ENCODE results near the gene TEX101. TPM values are rescaled to one million over a fixed set of nuclear protein-coding genes. Genes with fewer than 3 reads are reported as not detected.
A peak's percentile ranks its signal among the peaks of the same experiment; 100 is the strongest.
"Not testable (repeated sequence)": the region's sequence is repeated elsewhere in the genome, so short reads cannot be mapped to it uniquely, and the experiment has no call there.

The TEX101 gene, protein sequence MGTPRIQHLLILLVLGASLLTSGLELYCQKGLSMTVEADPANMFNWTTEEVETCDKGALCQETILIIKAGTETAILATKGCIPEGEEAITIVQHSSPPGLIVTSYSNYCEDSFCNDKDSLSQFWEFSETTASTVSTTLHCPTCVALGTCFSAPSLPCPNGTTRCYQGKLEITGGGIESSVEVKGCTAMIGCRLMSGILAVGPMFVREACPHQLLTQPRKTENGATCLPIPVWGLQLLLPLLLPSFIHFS
- not detected in 2 replicates for total RNA-seq (2014; rRNA removed; shearing (Covaris generic); ENCODE audit: low replicate concordance)

DNA sequence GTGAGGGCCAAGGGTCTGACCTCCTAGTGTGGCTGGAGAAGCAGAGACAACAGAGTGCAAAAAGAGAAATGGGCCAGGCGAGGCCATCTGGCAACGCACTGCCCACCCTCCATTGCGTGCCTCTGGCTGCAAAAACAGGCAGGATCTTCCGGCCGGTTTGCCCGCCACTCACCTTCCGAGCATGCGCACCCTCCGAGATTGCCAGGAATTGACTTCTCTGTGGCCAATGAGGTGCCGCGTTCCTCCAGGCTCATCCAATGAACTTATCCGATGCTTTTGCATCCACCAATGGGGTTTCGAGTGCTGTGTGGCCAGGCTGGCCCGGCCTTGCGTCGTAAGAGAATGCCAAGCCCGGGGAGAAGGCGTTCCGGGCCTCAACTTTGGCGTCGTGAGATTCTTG is at the start of gene TEX101:
Gene TEX101 (plus strand): TSS at position 337 of the 400 bp plus-strand sequence. CDS start 1,030 bp downstream, outside the sequence.
- DNase-seq (ENCODE audit: low read depth), result no peak
- in situ Hi-C loops (cut with HindIII; ENCODE audit: low pct_unique_long_range_greater_than_20kb, low sequenced_read_pairs), result no loop called here

DNA sequence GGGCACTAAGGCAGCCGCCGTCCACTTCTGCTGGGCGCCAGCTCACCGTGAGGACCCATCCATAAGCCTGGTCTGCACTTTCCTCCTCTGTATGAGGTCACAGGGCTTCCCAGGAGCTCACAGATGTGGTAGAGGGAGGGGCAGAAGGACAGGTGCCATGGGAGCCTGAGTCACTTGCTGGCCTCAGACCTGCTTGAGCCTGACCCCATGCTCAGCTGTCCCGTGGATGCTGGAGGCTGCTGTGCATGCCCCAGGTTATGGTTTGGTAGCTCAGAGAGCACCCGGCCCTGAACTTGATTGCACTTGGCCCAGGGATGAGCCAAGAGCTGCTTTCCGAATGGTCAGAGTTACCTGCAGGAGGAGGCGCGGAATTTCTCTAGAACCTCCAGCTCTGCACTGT is 49.0 kb upstream of the TEX101 start:
- not testable (repeated sequence) for DNase-seq (ENCODE audit: low read depth)

DNA sequence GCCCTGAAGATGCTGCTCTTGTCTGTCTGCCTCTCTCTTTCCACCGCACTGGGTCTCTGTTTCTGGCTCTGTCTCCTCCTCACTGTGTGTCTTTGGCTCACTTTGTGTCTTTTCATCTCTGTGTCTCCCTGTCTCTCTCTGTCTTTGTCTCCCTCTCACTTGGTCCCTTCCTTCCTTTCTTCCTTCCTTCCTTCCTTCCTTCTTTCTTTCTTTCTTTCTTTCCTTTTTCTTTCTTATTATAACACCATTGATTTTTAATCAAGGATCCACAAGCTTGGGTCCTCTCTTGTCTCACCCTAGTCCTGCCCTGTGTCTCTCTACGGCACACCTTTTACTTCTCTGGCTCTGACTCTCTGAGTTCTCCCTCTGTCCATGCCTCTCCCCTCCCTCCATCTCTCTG is 46.9 kb upstream of the TEX101 start:
- in situ Hi-C loops (cut with HindIII; ENCODE audit: low pct_unique_long_range_greater_than_20kb, low sequenced_read_pairs), result no loop called here
- DNase-seq (ENCODE audit: low read depth), result no peak

More for the DNA sequence above, 49.0 kb upstream of the TEX101 start:
- in situ Hi-C loops (cut with HindIII; ENCODE audit: low pct_unique_long_range_greater_than_20kb, low sequenced_read_pairs), result not testable (repeated sequence)

DNA sequence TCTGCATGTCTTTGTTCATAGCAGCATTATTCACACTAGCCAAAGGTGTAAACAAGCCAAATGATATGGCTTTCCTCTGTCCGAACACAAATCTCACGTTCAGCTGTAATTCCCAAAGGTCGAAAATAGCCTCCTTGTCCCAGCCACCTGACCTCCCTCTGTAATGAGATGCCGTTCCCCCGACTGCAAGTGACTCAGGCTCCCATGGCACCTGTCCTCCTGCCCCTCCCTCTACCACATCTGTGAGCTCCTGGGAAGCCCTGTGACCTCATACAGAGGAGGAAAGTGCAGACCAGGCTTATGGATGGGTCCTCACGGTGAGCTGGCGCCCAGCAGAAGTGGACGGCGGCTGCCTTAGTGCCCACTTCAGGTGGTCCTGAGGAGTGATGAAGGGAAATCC is 45.8 kb upstream of the TEX101 start:
- in situ Hi-C loops (cut with HindIII; ENCODE audit: low pct_unique_long_range_greater_than_20kb, low sequenced_read_pairs); DNase-seq (ENCODE audit: low read depth): not testable (repeated sequence)

DNA sequence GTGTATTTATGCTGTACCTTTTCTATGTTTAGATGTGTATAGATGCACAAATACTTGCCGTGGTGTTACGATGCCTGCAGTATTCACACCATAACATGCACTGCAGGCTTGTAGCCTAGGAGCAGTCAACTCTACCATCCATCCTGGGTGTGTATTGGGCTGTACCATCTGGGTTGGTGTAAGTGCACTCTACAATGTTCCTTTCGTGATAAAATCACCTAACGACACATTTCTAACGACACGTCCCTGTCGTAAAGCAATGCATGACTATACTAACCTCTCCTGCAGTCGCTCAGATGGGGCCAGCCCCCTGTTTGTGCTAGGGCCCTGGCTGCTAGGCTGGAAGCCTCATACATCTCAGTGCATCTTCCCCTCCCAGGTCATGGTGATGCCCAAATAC is 42.8 kb upstream of the TEX101 start:
- in situ Hi-C loops (cut with HindIII; ENCODE audit: low pct_unique_long_range_greater_than_20kb, low sequenced_read_pairs), result no loop called here
- no peak for DNase-seq (ENCODE audit: low read depth)

DNA sequence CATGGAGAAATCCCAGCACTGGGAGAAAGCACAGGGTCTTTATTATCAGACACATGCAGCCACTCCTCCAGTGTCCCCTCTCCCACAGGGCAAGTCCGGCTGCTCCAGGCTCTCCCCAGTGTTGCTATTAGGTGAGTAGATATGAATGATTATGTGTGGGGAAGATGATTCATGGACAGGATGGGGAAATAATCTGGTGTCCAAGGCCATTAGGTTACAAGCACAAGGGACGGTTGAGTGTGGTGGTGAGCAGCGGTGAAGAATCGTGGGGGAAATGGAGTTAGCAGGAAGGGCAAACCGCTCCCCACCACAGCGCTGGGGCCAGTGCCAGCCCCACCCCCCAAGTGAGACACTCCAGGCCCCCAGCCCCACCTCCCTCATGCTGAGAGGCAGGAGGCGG is 42.2 kb upstream of the TEX101 start:
- in situ Hi-C loops (cut with HindIII; ENCODE audit: low pct_unique_long_range_greater_than_20kb, low sequenced_read_pairs), result no loop called here
- DNase-seq (ENCODE audit: low read depth), result no peak

DNA sequence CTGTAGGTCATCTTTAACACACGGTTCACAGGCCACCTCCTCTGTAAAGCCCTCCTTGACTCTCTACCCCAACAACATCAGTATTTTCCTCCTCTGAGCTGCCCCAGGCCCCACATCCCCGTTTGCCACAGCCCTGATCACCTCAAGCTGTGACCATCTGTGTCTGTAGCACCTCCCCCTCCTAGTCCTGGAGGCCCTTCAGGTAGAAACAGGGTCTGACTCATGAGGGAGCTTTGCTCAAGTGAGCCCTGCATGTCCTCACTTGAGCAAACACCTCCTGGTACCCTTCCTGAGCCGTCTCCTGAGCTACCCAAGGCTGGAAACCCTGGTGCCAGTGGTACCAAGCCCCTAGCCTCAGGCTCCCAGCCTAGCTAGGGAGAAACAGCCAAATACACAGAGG is 37.1 kb upstream of the TEX101 start:
- DNase-seq (ENCODE audit: low read depth); in situ Hi-C loops (cut with HindIII; ENCODE audit: low pct_unique_long_range_greater_than_20kb, low sequenced_read_pairs): not testable (repeated sequence)

DNA sequence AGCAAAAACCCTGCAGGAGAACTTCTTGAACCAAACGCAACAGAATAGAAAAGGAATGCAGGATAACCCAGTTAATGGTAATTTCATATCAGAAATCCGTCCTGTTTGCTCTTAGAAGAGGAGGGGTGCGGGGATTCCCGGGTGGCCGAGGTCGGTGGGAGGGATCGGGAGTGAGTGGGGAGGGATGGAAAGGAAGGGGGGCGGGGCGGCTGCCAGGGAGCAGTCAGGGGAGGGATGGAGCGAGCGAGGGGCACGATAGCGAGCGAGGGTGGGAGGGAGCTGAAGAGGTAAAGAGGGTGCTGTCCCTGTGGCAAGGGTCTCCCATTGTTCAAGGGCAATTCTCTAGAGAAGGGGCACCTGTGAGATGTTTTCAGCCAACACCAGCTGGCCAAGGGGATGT is 34.7 kb upstream of the TEX101 start:
- in situ Hi-C loops (cut with HindIII; ENCODE audit: low pct_unique_long_range_greater_than_20kb, low sequenced_read_pairs), result no loop called here
- DNase-seq (ENCODE audit: low read depth), result no peak

DNA sequence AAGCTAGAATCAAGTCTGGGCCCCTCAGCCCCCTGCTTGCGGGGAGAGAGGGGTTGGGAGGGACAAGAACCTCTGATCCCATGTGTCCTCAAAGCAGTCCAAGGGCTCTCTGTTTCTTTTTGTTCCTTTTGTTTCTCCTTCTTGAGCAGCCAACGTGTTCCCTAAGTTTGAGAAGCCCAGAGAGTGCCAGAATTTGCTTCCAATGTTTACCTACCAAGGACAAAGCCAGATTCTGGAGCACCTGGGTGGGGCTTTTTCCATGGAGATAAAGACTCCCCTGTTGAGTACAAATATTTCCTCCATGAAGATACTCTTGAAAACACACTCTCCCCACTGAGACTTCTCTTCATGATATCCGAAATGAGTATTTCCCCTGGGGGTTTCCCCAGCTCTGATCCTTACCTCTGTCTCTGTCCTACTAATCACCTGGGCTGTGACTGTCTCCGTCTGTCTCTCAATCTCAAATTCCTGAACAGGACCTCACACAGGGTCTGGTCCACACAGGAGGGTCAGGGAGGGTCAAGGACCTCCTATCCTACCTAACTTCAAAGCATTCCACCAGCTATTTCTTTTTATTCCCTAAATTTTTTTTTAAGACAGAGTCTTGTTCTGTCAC is 33.8 kb upstream of the TEX101 start:
- in situ Hi-C loops (cut with HindIII; ENCODE audit: low pct_unique_long_range_greater_than_20kb, low sequenced_read_pairs), result no loop called here
- DNase-seq (ENCODE audit: low read depth), result no peak

DNA sequence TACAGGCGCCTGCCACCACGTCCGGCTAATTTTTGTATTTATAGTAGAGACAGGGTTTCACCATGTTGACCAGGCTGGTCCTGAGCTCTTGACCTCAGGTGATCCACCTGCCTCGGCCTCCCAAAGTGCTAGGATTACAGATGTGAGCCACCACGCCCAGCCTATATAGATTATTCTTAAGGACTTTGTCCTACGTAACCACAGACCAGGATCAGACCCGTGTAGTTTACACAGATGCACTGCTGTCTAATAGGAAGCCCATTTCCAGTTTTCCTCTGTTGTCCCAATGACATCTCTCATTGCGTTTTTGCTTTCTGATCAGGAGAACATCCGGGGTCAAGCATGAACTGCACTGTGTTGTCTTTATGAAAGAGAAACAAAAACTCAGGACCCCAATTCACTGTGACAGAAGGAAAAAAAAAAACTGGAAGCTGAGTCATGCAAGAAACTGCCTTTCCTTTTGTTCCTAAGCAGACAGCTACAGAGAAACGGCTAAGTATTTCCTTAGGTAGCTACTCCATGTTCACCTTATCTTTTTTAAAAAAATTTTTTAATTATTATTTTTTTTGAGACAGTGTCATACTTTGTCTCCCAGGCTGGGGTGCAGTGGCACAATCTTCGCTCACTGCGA is 32.0 kb upstream of the TEX101 start:
- in situ Hi-C loops (cut with HindIII; ENCODE audit: low pct_unique_long_range_greater_than_20kb, low sequenced_read_pairs); DNase-seq (ENCODE audit: low read depth): not testable (repeated sequence)

DNA sequence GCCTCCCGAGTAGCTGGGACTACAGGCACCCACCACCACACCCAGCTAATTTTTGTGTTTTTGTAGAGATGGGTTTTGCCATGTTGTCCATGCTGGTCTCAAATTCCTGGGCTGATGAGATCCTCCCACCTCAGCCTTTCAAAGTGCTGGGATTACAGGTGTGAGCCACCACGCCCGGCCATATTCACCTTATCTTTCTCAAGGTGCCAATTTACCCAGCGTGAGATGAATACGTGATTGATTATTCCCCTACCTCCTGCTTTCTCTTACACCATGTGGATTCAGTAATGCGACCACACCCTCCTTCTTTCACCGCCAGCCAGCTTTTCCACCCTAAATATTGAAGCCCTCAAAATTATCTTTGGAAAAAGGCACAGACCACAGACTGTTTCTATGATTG is 31.4 kb upstream of the TEX101 start:
- in situ Hi-C loops (cut with HindIII; ENCODE audit: low pct_unique_long_range_greater_than_20kb, low sequenced_read_pairs); DNase-seq (ENCODE audit: low read depth): not testable (repeated sequence)

DNA sequence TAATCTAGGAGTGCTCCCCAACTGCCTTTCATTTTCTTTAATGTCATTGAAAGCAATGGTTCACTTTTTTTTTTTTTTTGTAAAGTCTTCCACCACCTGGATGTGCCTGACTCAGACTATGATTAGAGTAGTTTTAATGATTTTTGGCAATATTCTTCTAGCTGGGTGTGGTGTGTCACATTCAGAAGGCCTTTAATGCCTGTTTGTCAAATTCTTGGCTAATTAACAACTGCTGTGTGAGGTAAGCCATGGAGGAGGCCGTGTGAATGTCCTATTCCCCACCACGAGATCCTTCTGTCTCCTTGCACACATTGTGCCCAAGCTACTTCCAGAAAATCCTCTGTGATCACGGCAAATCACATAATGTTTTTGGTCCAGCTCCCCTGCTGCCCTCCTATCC is 30.9 kb upstream of the TEX101 start:
- DNase-seq (ENCODE audit: low read depth); in situ Hi-C loops (cut with HindIII; ENCODE audit: low pct_unique_long_range_greater_than_20kb, low sequenced_read_pairs): not testable (repeated sequence)

DNA sequence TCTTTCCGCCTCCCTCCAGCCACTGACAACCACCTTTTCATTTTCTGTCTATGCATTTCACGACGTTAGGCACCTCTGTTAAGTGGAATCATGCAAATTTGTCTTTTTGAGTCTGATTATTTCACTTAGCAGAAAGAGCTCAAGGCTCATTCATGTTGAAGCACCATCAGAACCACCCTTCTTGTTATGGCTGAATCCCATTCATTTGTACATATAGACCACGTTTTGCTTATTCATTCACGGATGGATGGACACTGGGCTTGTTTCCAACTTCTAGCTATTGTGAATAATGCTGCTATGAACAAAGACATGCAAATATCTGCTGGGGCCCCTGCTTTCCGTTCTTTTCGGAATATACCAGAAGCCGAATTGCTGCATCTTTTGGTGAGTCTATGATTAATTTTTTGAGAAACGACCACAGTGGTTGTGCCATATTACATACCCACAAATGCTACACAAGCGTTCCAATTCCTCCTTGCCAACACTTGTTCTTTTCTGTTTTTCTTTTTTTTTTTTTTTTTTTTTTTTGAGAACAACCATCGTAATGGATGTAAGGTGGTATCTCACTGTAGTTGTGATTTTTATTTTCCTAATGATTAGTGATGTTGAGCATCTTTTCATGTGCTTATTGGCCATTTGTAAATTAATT is 23.7 kb upstream of the TEX101 start:
- in situ Hi-C loops (cut with HindIII; ENCODE audit: low pct_unique_long_range_greater_than_20kb, low sequenced_read_pairs), result not testable (repeated sequence)
- DNase-seq (ENCODE audit: low read depth), result peak; percentile 77

DNA sequence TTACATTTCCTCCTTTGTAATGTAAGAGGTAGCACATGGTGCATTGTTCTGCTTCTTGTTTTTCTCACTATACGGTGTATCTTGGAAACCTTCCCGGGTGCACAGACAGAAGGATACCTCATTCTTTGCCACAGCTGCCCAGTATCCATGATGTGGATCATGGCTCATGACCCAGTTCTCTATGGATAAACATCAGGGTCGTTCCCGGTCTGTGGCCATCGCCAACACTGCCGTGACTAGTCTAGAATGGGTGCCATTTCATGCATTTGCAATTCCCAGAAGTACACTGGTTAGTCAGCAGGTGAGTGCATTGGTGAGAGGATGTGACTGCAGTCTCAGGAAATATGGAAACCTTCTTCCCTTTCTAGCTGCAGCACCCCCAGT is 23.1 kb upstream of the TEX101 start:
- peak; percentile 78 for DNase-seq (ENCODE audit: low read depth)
- in situ Hi-C loops (cut with HindIII; ENCODE audit: low pct_unique_long_range_greater_than_20kb, low sequenced_read_pairs), result not testable (repeated sequence)

DNA sequence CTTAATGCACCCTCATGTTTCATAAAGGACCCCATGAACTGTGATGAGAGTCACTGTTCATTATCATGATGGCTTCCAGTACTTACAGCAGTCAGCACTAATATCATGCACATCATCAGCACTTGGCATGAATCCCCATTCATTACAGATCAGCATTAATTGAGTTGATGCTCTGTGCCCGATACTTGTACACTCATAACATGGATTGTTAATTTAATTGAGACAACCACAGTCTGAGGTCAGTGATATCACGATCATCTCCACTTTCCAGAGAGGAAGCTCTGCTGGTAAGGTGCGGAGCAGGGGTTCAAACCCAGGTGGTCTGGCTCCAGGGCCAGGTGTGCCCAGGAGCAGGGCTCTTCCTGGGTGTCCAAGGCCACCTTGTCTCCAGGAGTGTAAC is 21.2 kb upstream of the TEX101 start:
- in situ Hi-C loops (cut with HindIII; ENCODE audit: low pct_unique_long_range_greater_than_20kb, low sequenced_read_pairs); DNase-seq (ENCODE audit: low read depth): not testable (repeated sequence)

DNA sequence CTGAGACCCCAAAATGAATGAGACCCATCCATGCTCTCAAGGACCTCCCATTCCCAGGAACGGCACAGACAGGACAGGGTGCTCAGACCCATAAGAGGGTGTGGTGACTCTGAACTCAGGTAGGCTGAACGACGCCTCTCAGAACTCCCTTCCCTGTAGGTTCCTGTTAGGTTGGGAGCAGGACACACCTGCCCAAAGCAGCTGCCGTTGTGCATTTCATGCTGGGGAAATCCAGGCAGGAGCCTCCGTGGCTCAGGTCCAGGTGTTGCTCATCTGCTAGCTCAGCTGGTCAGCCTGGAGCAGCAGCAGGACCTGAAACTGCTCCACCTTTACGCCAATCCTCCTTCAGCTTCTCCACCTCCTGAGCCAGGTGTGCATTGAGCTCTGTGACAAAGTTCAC is 19.1 kb upstream of the TEX101 start:
- DNase-seq (ENCODE audit: low read depth), result no peak
- in situ Hi-C loops (cut with HindIII; ENCODE audit: low pct_unique_long_range_greater_than_20kb, low sequenced_read_pairs), result no loop called here

DNA sequence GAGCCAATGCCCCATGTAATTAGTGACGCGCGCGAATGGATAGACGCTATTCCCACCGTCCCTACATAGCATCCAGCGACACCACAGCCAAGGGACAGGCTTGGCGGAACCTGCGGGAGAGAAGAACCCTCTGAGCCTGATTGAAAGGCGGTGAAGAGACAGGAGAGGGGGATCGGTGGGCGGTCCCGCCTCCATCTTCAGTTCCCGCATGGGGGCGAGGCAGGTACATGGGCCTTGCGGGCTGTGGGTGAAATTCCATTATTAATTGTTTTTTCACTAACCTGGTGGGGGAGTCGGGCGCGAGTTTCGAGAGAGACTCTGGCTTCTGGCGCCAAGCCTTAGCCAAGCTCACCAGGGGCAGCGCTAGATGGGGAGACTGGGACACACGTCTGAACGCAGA is 8.4 kb upstream of the TEX101 start:
- DNase-seq (ENCODE audit: low read depth), result no peak
- in situ Hi-C loops (cut with HindIII; ENCODE audit: low pct_unique_long_range_greater_than_20kb, low sequenced_read_pairs), result no loop called here

DNA sequence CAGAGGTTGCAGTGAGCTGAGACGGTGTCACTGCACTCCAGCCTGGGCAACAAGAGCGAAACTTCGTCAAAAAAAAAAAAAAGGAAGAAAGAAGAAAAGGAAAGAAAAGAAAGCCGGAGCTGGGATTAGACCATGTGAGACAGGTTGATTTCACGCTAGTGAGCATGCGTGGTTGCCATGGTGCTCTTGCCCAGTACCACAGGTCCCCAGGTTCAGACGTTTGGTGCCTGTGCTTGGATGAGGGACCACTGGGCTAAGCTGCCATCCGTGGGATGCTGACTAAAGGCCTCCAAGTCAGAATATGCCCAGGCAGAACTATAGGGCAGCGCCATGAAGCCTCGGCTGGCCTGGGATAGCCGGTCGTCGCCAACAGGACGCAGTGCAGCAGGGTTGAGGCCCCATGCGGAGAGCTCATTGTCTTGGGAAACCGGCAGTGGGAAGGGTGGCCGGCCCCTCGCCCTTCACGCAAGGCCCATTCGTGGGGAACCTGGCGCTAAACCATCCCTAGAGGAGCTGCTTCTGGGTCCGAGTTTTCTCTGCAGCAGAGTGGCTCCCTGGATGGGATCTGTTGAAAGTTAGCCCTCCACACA is 7.2 kb upstream of the TEX101 start:
- DNase-seq (ENCODE audit: low read depth), result no peak
- in situ Hi-C loops (cut with HindIII; ENCODE audit: low pct_unique_long_range_greater_than_20kb, low sequenced_read_pairs), result no loop called here

DNA sequence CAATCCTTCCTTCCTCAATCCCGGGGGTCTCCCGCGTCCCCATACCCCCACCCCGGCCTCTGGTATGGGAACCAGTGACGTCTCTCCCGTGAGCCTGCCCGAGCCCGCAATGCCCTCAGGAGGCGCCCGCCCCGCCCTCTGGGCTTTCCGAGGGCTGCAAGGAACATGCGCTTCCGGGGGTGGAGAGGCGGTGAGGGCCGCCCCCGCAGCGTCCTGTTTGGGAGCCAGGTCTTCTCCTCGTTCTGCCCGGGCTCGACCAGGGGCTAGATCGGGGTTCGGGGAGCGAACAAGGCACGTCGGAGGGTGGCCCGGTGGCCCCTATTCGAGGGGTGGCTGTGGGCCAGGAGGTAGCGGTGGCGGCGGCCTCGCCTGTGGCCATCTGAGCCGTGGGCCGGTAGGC is 6.6 kb upstream of the TEX101 start:
- DNase-seq (ENCODE audit: low read depth), result no peak
- in situ Hi-C loops (cut with HindIII; ENCODE audit: low pct_unique_long_range_greater_than_20kb, low sequenced_read_pairs), result no loop called here
